Right lobe of liver (tissue), 6 donors: ENCODE measurements around the gene BACH1. TPM values are rescaled to one million over a fixed set of nuclear protein-coding genes. Genes with fewer than 3 reads are reported as not detected.
A peak's percentile ranks its signal among the peaks of the same experiment; 100 is the strongest.

Experiments
- ATAC-seq, 4 donors: fragments of 200-7000 bp; cut with Tn5 transposase; one replicate each; pipeline ENCODE4 v1.9.1; 2020; ENCODE audit warnings: mild to moderate bottlenecking in 4 of 4, moderate library complexity in 4 of 4
- DNase-seq, 3 donors: peaks; one replicate each; pipeline ENCODE4 v3.0.0-alpha.2; 2020
- H3K27ac ChIP-seq, 3 donors: fragments of 200-600 bp; one replicate each; pipeline ENCODE4 v1.8.0; 2022
- H3K27me3 ChIP-seq, 2 donors: fragments of 200-600 bp; one replicate each; pipeline ENCODE4 v1.8.0; 2022
- H3K36me3 ChIP-seq, 4 donors: fragments of 200-600 bp; sonication (generic) in 1 of 4; one replicate each; pipeline versions ENCODE4 v1.5.1 to v1.8.0; 2017 to 2022; ENCODE audit warnings: control low read depth in 1 of 4
- H3K4me1 ChIP-seq, 4 donors: fragments of 200-600 bp; sonication (generic) in 1 of 4; one replicate each; pipeline versions ENCODE4 v1.5.1 to v1.8.0; 2017 to 2022; ENCODE audit warnings: control low read depth in 1 of 4
- H3K4me3 ChIP-seq, 3 donors: fragments of 200-600 bp; one replicate each; pipeline ENCODE4 v1.8.0; 2022
- H3K9me3 ChIP-seq, 4 donors: fragments of 200-600 bp; sonication (generic) in 1 of 4; one replicate each; pipeline versions ENCODE4 v1.5.1 to v1.8.0; 2017 to 2022; ENCODE audit warnings: control low read depth in 1 of 4
- POLR2A ChIP-seq: fragments of 450-650 bp; IDR thresholded peaks from one replicate; pipeline ENCODE4 v1.6.1; 2017; ENCODE audit warnings: antibody characterized with exemption, mild to moderate bottlenecking
- WGBS: methylation state at CpG from one replicate; pipeline ENCODE4 v1.1.6; 2018; ENCODE audit warnings: low coverage, low lambda C conversion rate; ENCODE audit not compliant: insufficient coverage; ENCODE audit errors: missing lambda C conversion rate; 5-methylcytosine and 5-hydroxymethylcytosine counted together
- intact Hi-C, 2 donors: fragments of 100-400 bp; cut with DNase I; formaldehyde crosslinking; loops; one replicate each; pipeline versions ENCODE4 v1.11.2 to v1.14.1; 2022
- total RNA-seq, 6 experiments: library from RNA; depleted of rRNA in 2 of 6; stranded (reverse); fragments of >200 nt in 2 of 6; fragmentation: NEBNext Ultra II Directional in 3 of 6; extraction: Animal tissue kit (Norgen Biotek cat#: 25700) in 3 of 6; gene quantifications; one replicate each; pipeline versions ENCODE4 v1.1.0 to v1.2.4, GENCODE V29; 2016 to 2023
- TF ChIP-seq, protein P1 (sequence below), 4 donors: fragments of 200-600 bp in 3 of 4; fragments of 450-650 bp in 1 of 4; IDR thresholded peaks; one replicate each; pipeline versions ENCODE4 v1.5.1 to v1.8.0; 2016 to 2022; ENCODE audit warnings: antibody characterized with exemption in 4 of 4, mild to moderate bottlenecking in 2 of 4
- donor health status: DM: no; HTN: yes; CAD: no.
- donor health status: DM: no; HTN: no; CAD: no.
- donor health status: DM: no; HTN: no; CAD: no.
- donor health status: DM: no; HTN: yes; CAD: no.
- donor health status: DM: no; HTN: yes; CAD: no.

Gene BACH1
- total RNA-seq, 6 experiments from 2014 or later, result 22.7 to 57.5 (median 27.2) TPM

DNA sequence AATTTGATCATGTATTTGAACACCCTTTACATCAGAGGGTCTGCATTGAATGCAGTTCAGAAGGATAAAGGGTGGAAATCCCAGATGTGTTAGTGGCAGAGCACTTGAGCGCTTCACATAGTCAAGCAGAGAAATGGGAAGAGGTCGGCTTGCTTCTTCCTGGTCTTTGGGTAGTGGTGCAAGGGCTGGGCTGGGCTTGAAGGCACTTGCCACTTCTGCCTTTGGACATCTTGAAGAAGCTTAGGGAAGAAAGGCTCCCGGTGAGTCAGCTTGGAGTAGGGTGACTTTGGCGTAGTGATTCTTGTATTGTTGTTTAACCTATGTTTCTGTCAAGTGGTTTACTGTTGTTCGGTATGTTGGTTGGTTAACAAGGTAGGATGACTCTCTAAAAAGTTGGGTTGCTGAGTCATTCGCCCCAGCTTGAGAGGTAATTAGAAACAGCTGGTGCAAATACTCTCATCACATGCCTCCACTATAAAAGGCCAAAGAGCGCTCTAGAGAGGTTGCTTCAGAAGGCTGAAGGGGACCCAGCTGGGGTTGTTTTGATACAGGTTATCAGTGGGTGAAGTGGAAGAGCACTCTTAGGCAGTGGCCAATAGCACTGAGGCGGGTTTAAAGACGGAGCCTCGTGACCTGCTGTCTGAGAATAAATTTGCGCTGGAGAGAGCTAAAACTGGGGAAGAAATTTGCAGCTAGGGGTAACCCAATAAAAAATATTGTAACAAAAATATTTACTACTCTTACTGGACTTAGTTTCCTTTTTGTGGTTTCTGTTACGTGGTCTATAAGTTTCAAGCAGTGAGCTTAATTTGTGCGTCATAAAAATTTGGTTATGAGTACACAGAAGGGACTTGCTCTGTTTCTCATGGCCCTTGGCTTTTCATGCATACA, 1.4 kb downstream of the BACH1 start:
- Histone ChIP-seq H3K36me3 (no peaks in the 10 kb centered on the region), H3K4me1 (peaks cover 0 to 54% (median 17%) of the 10 kb centered on the region in 4 donors), H3K27me3 (no peaks in the 10 kb centered on the region), H3K27ac (peak overlapping the region; percentile 89 to 98 (median 95)), H3K9me3 (no peaks in the 10 kb centered on the region), H3K4me3 (peak overlapping the region; percentile 51 to 73 (median 69))
- intact Hi-C loops, result no loop called here
- peak; percentile 48 to 62 (median 53) for DNase-seq
- peak; percentile 7 for TF ChIP-seq POLR2A
- TF ChIP-seq, protein P1, sequence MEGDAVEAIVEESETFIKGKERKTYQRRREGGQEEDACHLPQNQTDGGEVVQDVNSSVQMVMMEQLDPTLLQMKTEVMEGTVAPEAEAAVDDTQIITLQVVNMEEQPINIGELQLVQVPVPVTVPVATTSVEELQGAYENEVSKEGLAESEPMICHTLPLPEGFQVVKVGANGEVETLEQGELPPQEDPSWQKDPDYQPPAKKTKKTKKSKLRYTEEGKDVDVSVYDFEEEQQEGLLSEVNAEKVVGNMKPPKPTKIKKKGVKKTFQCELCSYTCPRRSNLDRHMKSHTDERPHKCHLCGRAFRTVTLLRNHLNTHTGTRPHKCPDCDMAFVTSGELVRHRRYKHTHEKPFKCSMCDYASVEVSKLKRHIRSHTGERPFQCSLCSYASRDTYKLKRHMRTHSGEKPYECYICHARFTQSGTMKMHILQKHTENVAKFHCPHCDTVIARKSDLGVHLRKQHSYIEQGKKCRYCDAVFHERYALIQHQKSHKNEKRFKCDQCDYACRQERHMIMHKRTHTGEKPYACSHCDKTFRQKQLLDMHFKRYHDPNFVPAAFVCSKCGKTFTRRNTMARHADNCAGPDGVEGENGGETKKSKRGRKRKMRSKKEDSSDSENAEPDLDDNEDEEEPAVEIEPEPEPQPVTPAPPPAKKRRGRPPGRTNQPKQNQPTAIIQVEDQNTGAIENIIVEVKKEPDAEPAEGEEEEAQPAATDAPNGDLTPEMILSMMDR (IDR thresholded peaks at IDR 0.05), result no peak
- 8% methylated on average over 13 of the region's 13 CpGs for WGBS
- ATAC-seq, result peak; percentile 5 to 30 (median 24)

GRCh38 chr21:29300807-29301138, 2.1 kb downstream of the BACH1 start:
- Histone ChIP-seq H3K4me3 (peak overlapping the region; percentile 51 to 73 (median 69)), H3K4me1 (peaks cover 0 to 57% (median 21%) of the 10 kb centered on the region in 4 donors), H3K9me3 (no peaks in the 10 kb centered on the region), H3K27ac (peak overlapping the region in 2 of 3 donors; percentile 95 to 98), H3K36me3 (no peaks in the 10 kb centered on the region), H3K27me3 (no peaks in the 10 kb centered on the region)
- ATAC-seq, result no peak
- no peak for DNase-seq
- 35% methylated on average over 3 of the region's 3 CpGs for whole genome bisulfite sequencing
- TF ChIP-seq, protein P1 (IDR thresholded peaks at IDR 0.05), result no peak
- TF ChIP-seq POLR2A, result no peak
- intact Hi-C loops, result no loop called here

DNA sequence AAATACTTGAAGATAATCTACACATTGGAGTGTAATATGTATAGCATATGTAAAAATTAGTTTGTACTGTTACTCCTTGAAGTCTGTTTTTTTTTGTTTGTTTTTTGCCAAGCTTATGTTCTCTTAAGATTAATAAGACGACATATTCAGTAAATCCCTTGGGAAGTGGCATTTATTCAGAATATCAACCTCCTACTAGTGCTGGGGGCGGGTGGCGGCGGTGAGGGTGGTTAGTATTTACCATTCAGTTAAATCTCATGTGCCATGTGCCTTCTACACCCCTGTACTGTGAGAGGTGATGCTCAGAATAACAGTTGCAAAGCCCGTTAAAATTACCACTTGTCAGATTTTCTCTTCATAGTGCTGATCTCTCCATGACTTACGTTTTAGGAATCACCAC, 3.0 kb downstream of the BACH1 start:
- H3K4me3 ChIP-seq, result peak overlapping the region in 2 of 3 donors; percentile 1 to 69
- DNase-seq (no peak), ATAC-seq (no peak)
- H3K27me3 ChIP-seq, result no peaks in the 10 kb centered on the region
- no peaks in the 10 kb centered on the region for H3K9me3 ChIP-seq
- no peaks in the 10 kb centered on the region for H3K36me3 ChIP-seq
- TF ChIP-seq, protein P1 (IDR thresholded peaks at IDR 0.05), result no peak
- H3K27ac ChIP-seq, result no peak overlapping the region
- H3K4me1 ChIP-seq, result peaks cover 0 to 56% (median 21%) of the 10 kb centered on the region in 4 donors
- intact Hi-C loops, result no loop called here
- 52% methylated on average over 6 of the region's 6 CpGs for WGBS

- H3K9me3 ChIP-seq, result no peaks in the 10 kb centered on the region
- H3K36me3 ChIP-seq, result no peaks in the 10 kb centered on the region
- ATAC-seq, result no peak
- H3K4me3 ChIP-seq, result peak overlapping the region in 2 of 3 donors; percentile 1 to 69
- intact Hi-C loops, result no loop called here
- no peak for DNase-seq
- H3K27ac ChIP-seq, result peak overlapping the region; percentile 14 to 30 (median 14)
- no peaks in the 10 kb centered on the region for H3K27me3 ChIP-seq
- H3K4me1 ChIP-seq, result peaks cover 0 to 61% (median 23%) of the 10 kb centered on the region in 4 donors
- WGBS, result 36% methylated on average over 5 of the region's 5 CpGs
- TF ChIP-seq, protein P1 (IDR thresholded peaks at IDR 0.05), result no peak
- no peak for TF ChIP-seq POLR2A
Observed at GRCh38 chr21:29302359-29302875, 3.7 kb downstream of the BACH1 start.
